IgD-negative memory B cell (primary cell): ENCODE data around the gene NOXA1. TPM values are rescaled to one million over a fixed set of nuclear protein-coding genes. Genes with fewer than 3 reads are reported as not detected.

Source experiments
- H3K27ac Mint-ChIP-seq, 3 donors: one replicate each; pipeline ENCODE4 v1.8.0; 2020 to 2022; ENCODE audit warnings: mild to moderate bottlenecking in 3 of 3, mixed read lengths in 3 of 3, moderate library complexity in 1 of 3
- H3K27me3 Mint-ChIP-seq: one replicate; pipeline ENCODE4 v1.8.0; 2021; ENCODE audit warnings: mixed read lengths
- H3K36me3 Mint-ChIP-seq: one replicate; pipeline ENCODE4 v1.8.0; 2020; ENCODE audit warnings: mild to moderate bottlenecking, mixed read lengths
- H3K4me1 Mint-ChIP-seq, 3 donors: one replicate each; pipeline ENCODE4 v1.8.0; 2020 to 2022; ENCODE audit warnings: mixed read lengths in 3 of 3, mild to moderate bottlenecking in 1 of 3
- H3K4me3 Mint-ChIP-seq, 4 donors: one replicate each; pipeline ENCODE4 v1.8.0; 2020 to 2022; ENCODE audit warnings: mild to moderate bottlenecking in 4 of 4, mixed read lengths in 4 of 4, moderate library complexity in 3 of 4
- H3K9me3 Mint-ChIP-seq, 3 donors: one replicate each; pipeline ENCODE4 v1.8.0; 2020 to 2021; ENCODE audit warnings: mixed read lengths in 3 of 3, mild to moderate bottlenecking in 1 of 3
- polyA plus RNA-seq: library from polyadenylated mRNA; unstranded; fragments of 300-500 nt; fragmentation: Illumina TruSeq; gene quantifications from one replicate; pipeline ENCODE4 v1.2.3, GENCODE V29; 2021

NOXA1 gene
- polyA plus RNA-seq, 1 donor from 2014 or later, result 1.4 TPM

GRCh38 chr9:137423514-137424291, 510 bp downstream of the NOXA1 start:
- Mint-ChIP-seq H3K36me3 (no peaks in the 10 kb centered on the region), H3K27ac (peak overlapping the region in 1 of 3 donors; percentile 89), H3K4me1 (peaks cover 5 to 15% (median 12%) of the 10 kb centered on the region in 3 donors), H3K9me3 (no peaks in the 10 kb centered on the region), H3K4me3 (peak overlapping the region in 3 of 4 donors; percentile 55 to 90 (median 63)), H3K27me3 (peaks cover under 1% of the 10 kb centered on the region)

- H3K27ac Mint-ChIP-seq, result peak overlapping the region in 1 of 3 donors; percentile 28
- peaks cover 5 to 15% (median 14%) of the 10 kb centered on the region in 3 donors for H3K4me1 Mint-ChIP-seq
- H3K36me3 Mint-ChIP-seq, result no peaks in the 10 kb centered on the region
- peaks cover 4% of the 10 kb centered on the region for H3K27me3 Mint-ChIP-seq
- H3K4me3 Mint-ChIP-seq, result no peak overlapping the region
- no peaks in the 10 kb centered on the region for H3K9me3 Mint-ChIP-seq
Observed at GRCh38 chr9:137426018-137426681, 3.0 kb downstream of the NOXA1 start.

GRCh38 chr9:137427454-137428310, 4.5 kb downstream of the NOXA1 start:
- H3K9me3 Mint-ChIP-seq, result no peaks in the 10 kb centered on the region
- H3K27ac Mint-ChIP-seq, result peak overlapping the region in 1 of 3 donors; percentile 3
- H3K4me1 Mint-ChIP-seq, result peaks cover 5 to 9% (median 9%) of the 10 kb centered on the region in 3 donors
- H3K36me3 Mint-ChIP-seq, result no peaks in the 10 kb centered on the region
- H3K4me3 Mint-ChIP-seq, result peak overlapping the region in 1 of 4 donors; percentile 43
- peaks cover 4% of the 10 kb centered on the region for H3K27me3 Mint-ChIP-seq

- Mint-ChIP-seq H3K4me1 (peaks cover 5 to 9% (median 9%) of the 10 kb centered on the region in 3 donors), H3K4me3 (peak overlapping the region in 2 of 4 donors; percentile 43 to 45), H3K27me3 (peaks cover 4% of the 10 kb centered on the region), H3K36me3 (no peaks in the 10 kb centered on the region), H3K9me3 (no peaks in the 10 kb centered on the region), H3K27ac (no peak overlapping the region)
Observed at GRCh38 chr9:137428311-137428630, 5.1 kb downstream of the NOXA1 start.

- peaks cover 4% of the 10 kb centered on the region for H3K27me3 Mint-ChIP-seq
- peaks cover 5 to 9% (median 9%) of the 10 kb centered on the region in 3 donors for H3K4me1 Mint-ChIP-seq
- no peaks in the 10 kb centered on the region for H3K9me3 Mint-ChIP-seq
- no peak overlapping the region for H3K27ac Mint-ChIP-seq
- H3K36me3 Mint-ChIP-seq, result no peaks in the 10 kb centered on the region
- H3K4me3 Mint-ChIP-seq, result peak overlapping the region in 3 of 4 donors; percentile 58 to 75 (median 65)
Observed at GRCh38 chr9:137428841-137429545, 5.8 kb downstream of the NOXA1 start.

- peak overlapping the region in 3 of 4 donors; percentile 49 to 65 (median 58) for H3K4me3 Mint-ChIP-seq
- peaks cover 4% of the 10 kb centered on the region for H3K27me3 Mint-ChIP-seq
- H3K27ac Mint-ChIP-seq, result no peak overlapping the region
- peaks cover 3 to 7% (median 6%) of the 10 kb centered on the region in 3 donors for H3K4me1 Mint-ChIP-seq
- no peaks in the 10 kb centered on the region for H3K36me3 Mint-ChIP-seq
- H3K9me3 Mint-ChIP-seq, result no peaks in the 10 kb centered on the region
Observed at GRCh38 chr9:137429546-137429890, 6.3 kb downstream of the NOXA1 start.

- Mint-ChIP-seq H3K27me3 (peaks cover 4% of the 10 kb centered on the region), H3K27ac (no peak overlapping the region), H3K36me3 (no peaks in the 10 kb centered on the region), H3K9me3 (no peaks in the 10 kb centered on the region), H3K4me1 (peaks cover 0 to 2% (median 0%) of the 10 kb centered on the region in 3 donors), H3K4me3 (peak overlapping the region in 2 of 4 donors; percentile 43 to 63)
Observed at GRCh38 chr9:137429974-137430722, 7.0 kb downstream of the NOXA1 start.

- Mint-ChIP-seq H3K27ac (no peak overlapping the region), H3K36me3 (no peaks in the 10 kb centered on the region), H3K9me3 (no peaks in the 10 kb centered on the region), H3K4me3 (peak overlapping the region in 1 of 4 donors; percentile 63), H3K4me1 (peaks cover 0 to 2% (median 0%) of the 10 kb centered on the region in 3 donors), H3K27me3 (peaks cover 4% of the 10 kb centered on the region)
Observed at GRCh38 chr9:137430723-137431415, 7.7 kb downstream of the NOXA1 start.

- peaks cover 4% of the 10 kb centered on the region for H3K27me3 Mint-ChIP-seq
- no peak overlapping the region for H3K4me3 Mint-ChIP-seq
- H3K36me3 Mint-ChIP-seq, result no peaks in the 10 kb centered on the region
- no peak overlapping the region for H3K27ac Mint-ChIP-seq
- peaks cover 0 to 2% (median 0%) of the 10 kb centered on the region in 3 donors for H3K4me1 Mint-ChIP-seq
- H3K9me3 Mint-ChIP-seq, result no peaks in the 10 kb centered on the region
Observed at GRCh38 chr9:137431416-137431931, 8.3 kb downstream of the NOXA1 start.

- no peak overlapping the region for H3K27ac Mint-ChIP-seq
- H3K9me3 Mint-ChIP-seq, result no peaks in the 10 kb centered on the region
- H3K4me1 Mint-ChIP-seq, result peaks cover 0 to 2% (median 0%) of the 10 kb centered on the region in 3 donors
- H3K27me3 Mint-ChIP-seq, result peaks cover 4% of the 10 kb centered on the region
- H3K4me3 Mint-ChIP-seq, result no peak overlapping the region
- H3K36me3 Mint-ChIP-seq, result no peaks in the 10 kb centered on the region
Observed at GRCh38 chr9:137432687-137433348, 9.6 kb downstream of the NOXA1 start.

GRCh38 chr9:137433349-137433915, 10.2 kb downstream of the NOXA1 start:
- Mint-ChIP-seq H3K4me3 (no peak overlapping the region), H3K9me3 (no peaks in the 10 kb centered on the region), H3K27me3 (peaks cover 4% of the 10 kb centered on the region), H3K27ac (no peak overlapping the region), H3K36me3 (no peaks in the 10 kb centered on the region), H3K4me1 (peaks cover 0 to 2% (median 0%) of the 10 kb centered on the region in 3 donors)

- Mint-ChIP-seq H3K27ac (no peak overlapping the region), H3K27me3 (peaks cover 2% of the 10 kb centered on the region), H3K36me3 (no peaks in the 10 kb centered on the region), H3K4me1 (peaks cover 0 to 2% (median 0%) of the 10 kb centered on the region in 3 donors), H3K9me3 (no peaks in the 10 kb centered on the region), H3K4me3 (no peak overlapping the region)
Observed at GRCh38 chr9:137433916-137434431, 10.8 kb downstream of the NOXA1 start.
